ENCODE measurements around the gene YJU2.

YJU2 gene

GRCh38 chr19:4305659-4306058 lies 58.8 kb downstream of the YJU2 start:
- no peak for DNase-seq
- H3K9me3 ChIP-seq (replicated peaks; ENCODE audit: insufficient read depth, low read length): no peaks in the 10 kb centered on the region
- no peaks in the 10 kb centered on the region for H3K9me2 ChIP-seq (replicated peaks; ENCODE audit: insufficient read depth, low read length)
- H3K36me3 ChIP-seq (replicated peaks; ENCODE audit: insufficient read depth, low read length): no peaks in the 10 kb centered on the region
- H3K9ac ChIP-seq (ENCODE audit: low read length): no peak overlapping the region
- H3K27me3 ChIP-seq (replicated peaks; ENCODE audit: insufficient read depth, low read length): peaks cover 74% of the 10 kb centered on the region
- H2AFZ ChIP-seq (ENCODE audit: low read length): no peak overlapping the region
- H3K27ac ChIP-seq (ENCODE audit: low read length): no peak overlapping the region
- H3K4me2 ChIP-seq (ENCODE audit: low read depth, low read length): no peak overlapping the region
- H3F3A ChIP-seq (ENCODE audit: insufficient read depth, low read length): no peaks in the 10 kb centered on the region
- no peak for TF ChIP-seq EZH2 (optimal IDR thresholded peaks at IDR 0.05; ENCODE audit: low read depth, low read length)
- no peak for TF ChIP-seq EZH2phosphoT487 (IDR thresholded peaks at IDR 0.05; ENCODE audit: low read length)
- TF ChIP-seq CTCF (IDR thresholded peaks at IDR 0.05; ENCODE audit: low read length): no peak
- H4K20me1 ChIP-seq (ENCODE audit: insufficient read depth, low read length): no peaks in the 10 kb centered on the region
- no peak overlapping the region for H3K4me3 ChIP-seq (ENCODE audit: low read length)
- no peaks in the 10 kb centered on the region for H3K79me2 ChIP-seq (ENCODE audit: low read length)
- H3K4me1 ChIP-seq (ENCODE audit: low read length): no peaks in the 10 kb centered on the region

- H3K9ac ChIP-seq (ENCODE audit: low read length): no peak overlapping the region
- no peaks in the 10 kb centered on the region for H3K4me1 ChIP-seq (ENCODE audit: low read length)
- H3K27me3 ChIP-seq (replicated peaks; ENCODE audit: insufficient read depth, low read length): peaks cover 58% of the 10 kb centered on the region
- no peaks in the 10 kb centered on the region for H3K79me2 ChIP-seq (ENCODE audit: low read length)
- no peak overlapping the region for H3K4me2 ChIP-seq (ENCODE audit: low read depth, low read length)
- H3K9me2 ChIP-seq (replicated peaks; ENCODE audit: insufficient read depth, low read length): no peaks in the 10 kb centered on the region
- H3K4me3 ChIP-seq (ENCODE audit: low read length): no peak overlapping the region
- DNase-seq: no peak
- no peak overlapping the region for H2AFZ ChIP-seq (ENCODE audit: low read length)
- no peaks in the 10 kb centered on the region for H3K36me3 ChIP-seq (replicated peaks; ENCODE audit: insufficient read depth, low read length)
- no peak overlapping the region for H3K27ac ChIP-seq (ENCODE audit: low read length)
- TF ChIP-seq EZH2phosphoT487 (IDR thresholded peaks at IDR 0.05; ENCODE audit: low read length) (no peak), CTCF (IDR thresholded peaks at IDR 0.05; ENCODE audit: low read length) (no peak), EZH2 (optimal IDR thresholded peaks at IDR 0.05; ENCODE audit: low read depth, low read length) (no peak)
- no peaks in the 10 kb centered on the region for H4K20me1 ChIP-seq (ENCODE audit: insufficient read depth, low read length)
- H3K9me3 ChIP-seq (replicated peaks; ENCODE audit: insufficient read depth, low read length): no peaks in the 10 kb centered on the region
- H3F3A ChIP-seq (ENCODE audit: insufficient read depth, low read length): no peaks in the 10 kb centered on the region
These were observed 63.6 kb downstream of the YJU2 start for GRCh38 chr19:4310247-4311121.

- DNase-seq: no peak
These were observed 67.1 kb downstream of the YJU2 start for GRCh38 chr19:4313847-4314490.

More at GRCh38 chr19:4313847-4314490, 67.1 kb downstream of the YJU2 start:
- H4K20me1 ChIP-seq (ENCODE audit: insufficient read depth, low read length): no peaks in the 10 kb centered on the region
- no peak overlapping the region for H3K4me2 ChIP-seq (ENCODE audit: low read depth, low read length)
- no peaks in the 10 kb centered on the region for H3K79me2 ChIP-seq (ENCODE audit: low read length)
- no peaks in the 10 kb centered on the region for H3K9me3 ChIP-seq (replicated peaks; ENCODE audit: insufficient read depth, low read length)
- peaks cover 59% of the 10 kb centered on the region for H3K27me3 ChIP-seq (replicated peaks; ENCODE audit: insufficient read depth, low read length)
- H3K9me2 ChIP-seq (replicated peaks; ENCODE audit: insufficient read depth, low read length): no peaks in the 10 kb centered on the region
- H3K9ac ChIP-seq (ENCODE audit: low read length): no peak overlapping the region
- no peak overlapping the region for H3K27ac ChIP-seq (ENCODE audit: low read length)
- H3K36me3 ChIP-seq (replicated peaks; ENCODE audit: insufficient read depth, low read length): no peaks in the 10 kb centered on the region
- no peaks in the 10 kb centered on the region for H3K4me1 ChIP-seq (ENCODE audit: low read length)
- H3F3A ChIP-seq (ENCODE audit: insufficient read depth, low read length): no peaks in the 10 kb centered on the region
- H2AFZ ChIP-seq (ENCODE audit: low read length): no peak overlapping the region
- TF ChIP-seq CTCF (IDR thresholded peaks at IDR 0.05; ENCODE audit: low read length): no peak
- H3K4me3 ChIP-seq (ENCODE audit: low read length): no peak overlapping the region
